Stomach (tissue), 9 donors: ENCODE data around the gene ERMAP. TPM values are rescaled to one million over a fixed set of nuclear protein-coding genes. Genes with fewer than 3 reads are reported as not detected.

Source experiments
- DNase-seq, 2 donors: peaks; one replicate each; pipeline versions ENCODE4 v3.0.0 to v3.0.0-alpha.2; 2013 to 2019
- H3K27ac ChIP-seq, 5 donors: fragments of 200-600 bp in 4 of 5; sonication (generic) in 4 of 5; one replicate each; pipeline ENCODE4 v1.5.1; 2013 to 2019; ENCODE audit warnings: mild to moderate bottlenecking in 1 of 5, moderate library complexity in 1 of 5
- H3K27me3 ChIP-seq, 3 donors: fragments of 200-600 bp; sonication (generic); one replicate each; pipeline ENCODE4 v1.5.1; 2017 to 2019; ENCODE audit warnings: mixed run types in 1 of 3
- H3K36me3 ChIP-seq, 4 donors: fragments of 200-600 bp; sonication (generic); 1 replicate in 3 of 4; 2 replicates in 1 of 4; pipeline ENCODE4 v1.5.1; 2016 to 2019
- H3K4me1 ChIP-seq, 4 donors: fragments of 200-600 bp; sonication (generic); one replicate each; pipeline ENCODE4 v1.5.1; 2016 to 2019
- H3K4me3 ChIP-seq, 4 donors: fragments of 200-600 bp; sonication (generic) in 3 of 4; one replicate each; pipeline ENCODE4 v1.5.1; 2016 to 2019; ENCODE audit warnings: mild to moderate bottlenecking in 1 of 4
- H3K9me3 ChIP-seq, 4 donors: fragments of 200-600 bp; sonication (generic); one replicate each; pipeline ENCODE4 v1.5.1; 2016 to 2019
- EP300 ChIP-seq: sonication (generic); formaldehyde crosslinking; IDR thresholded peaks from one replicate; pipeline ENCODE4 v1.6.1; 2017; ENCODE audit warnings: antibody characterized with exemption
- POLR2A ChIP-seq, 4 donors: fragments of 450-650 bp; IDR thresholded peaks; one replicate each; pipeline ENCODE4 v1.6.1; 2016; ENCODE audit warnings: antibody characterized with exemption in 4 of 4, control low read depth in 2 of 4, mild to moderate bottlenecking in 1 of 4, moderate library complexity in 1 of 4
- POLR2AphosphoS5 ChIP-seq, 3 donors: sonication (generic); formaldehyde crosslinking; IDR thresholded peaks; one replicate each; pipeline ENCODE4 v1.6.1; 2016; ENCODE audit warnings: antibody characterized with exemption in 3 of 3
- WGBS, 5 donors: extraction: QIAGEN DNeasy Blood & Tissue Kit in 3 of 5; methylation state at CpG; one replicate each; pipeline versions ENCODE4 v1.1.5 to v1.1.7; 2013 to 2018; 5-methylcytosine and 5-hydroxymethylcytosine counted together
- intact Hi-C: fragments of 100-400 bp; cut with DNase I; formaldehyde crosslinking; loops from one replicate; pipeline ENCODE4 v1.15.1; 2023; ENCODE audit warnings: low total_unique reads
- polyA plus RNA-seq, 3 donors: library from polyadenylated mRNA; stranded (reverse); fragments of 200-250 nt; gene quantifications; one replicate each; pipeline ENCODE4 v1.2.3, GENCODE V29; 2013
- total RNA-seq, 5 donors: library from RNA; depleted of rRNA; stranded (reverse); fragments of >200 nt; gene quantifications; one replicate each; pipeline versions ENCODE4 v1.1.0 to v1.2.3, GENCODE V29; 2014 to 2016
- TF ChIP-seq, protein P1 (sequence below), 7 experiments: fragments of 450-650 bp in 4 of 7; fragments of 200-600 bp in 3 of 7; sonication (generic) in 3 of 7; IDR thresholded peaks; one replicate each; pipeline ENCODE4 v1.5.1; 2016 to 2019; ENCODE audit warnings: antibody characterized with exemption in 7 of 7, control low read depth in 2 of 7, mild to moderate bottlenecking in 1 of 7
- donor health status: healthy with polysubstance abuse.
- donor health status: Bipolar disorder and iron deficiency.
- donor health status: healthy.

ERMAP gene
- total and polyA plus RNA-seq, 8 donors: 3.5 to 13.6 (median 4.9) TPM; not detected in 1

DNA sequence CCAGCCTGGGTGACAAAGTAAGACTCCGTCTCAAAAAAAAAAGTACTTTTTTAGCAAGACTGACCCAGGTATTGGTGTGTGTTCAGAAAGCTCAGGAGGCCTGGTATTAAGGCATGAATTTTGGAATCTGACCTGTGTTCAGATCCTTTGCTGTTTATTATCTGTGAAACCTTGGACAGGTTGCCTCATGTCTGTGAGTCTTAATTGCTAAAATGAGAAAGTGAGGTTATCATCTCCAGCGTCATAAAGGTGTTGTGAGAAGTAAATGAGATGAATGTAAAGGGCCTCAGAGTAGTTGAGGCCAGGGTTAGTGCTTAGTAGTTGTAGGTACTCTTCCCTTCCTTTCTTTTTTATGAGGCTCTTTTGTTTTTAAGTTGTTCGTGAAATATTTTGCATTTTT, 47.1 kb upstream of the ERMAP start:
- H3K27me3 ChIP-seq: no peaks in the 10 kb centered on the region
- DNase-seq: no peak
- peaks cover 3 to 18% (median 15%) of the 10 kb centered on the region in 4 donors for H3K36me3 ChIP-seq
- H3K4me1 ChIP-seq: peaks cover 12 to 50% (median 36%) of the 10 kb centered on the region in 4 donors
- no peaks in the 10 kb centered on the region for H3K9me3 ChIP-seq
- intact Hi-C loops: no loop called here
- no peak overlapping the region for H3K4me3 ChIP-seq
- no peak overlapping the region for H3K27ac ChIP-seq
- TF ChIP-seq EP300 (no peak), POLR2AphosphoS5 (IDR thresholded peaks at IDR 0.05) (no peak), POLR2A (IDR thresholded peaks at IDR 0.05) (no peak)
- TF ChIP-seq, protein P1, sequence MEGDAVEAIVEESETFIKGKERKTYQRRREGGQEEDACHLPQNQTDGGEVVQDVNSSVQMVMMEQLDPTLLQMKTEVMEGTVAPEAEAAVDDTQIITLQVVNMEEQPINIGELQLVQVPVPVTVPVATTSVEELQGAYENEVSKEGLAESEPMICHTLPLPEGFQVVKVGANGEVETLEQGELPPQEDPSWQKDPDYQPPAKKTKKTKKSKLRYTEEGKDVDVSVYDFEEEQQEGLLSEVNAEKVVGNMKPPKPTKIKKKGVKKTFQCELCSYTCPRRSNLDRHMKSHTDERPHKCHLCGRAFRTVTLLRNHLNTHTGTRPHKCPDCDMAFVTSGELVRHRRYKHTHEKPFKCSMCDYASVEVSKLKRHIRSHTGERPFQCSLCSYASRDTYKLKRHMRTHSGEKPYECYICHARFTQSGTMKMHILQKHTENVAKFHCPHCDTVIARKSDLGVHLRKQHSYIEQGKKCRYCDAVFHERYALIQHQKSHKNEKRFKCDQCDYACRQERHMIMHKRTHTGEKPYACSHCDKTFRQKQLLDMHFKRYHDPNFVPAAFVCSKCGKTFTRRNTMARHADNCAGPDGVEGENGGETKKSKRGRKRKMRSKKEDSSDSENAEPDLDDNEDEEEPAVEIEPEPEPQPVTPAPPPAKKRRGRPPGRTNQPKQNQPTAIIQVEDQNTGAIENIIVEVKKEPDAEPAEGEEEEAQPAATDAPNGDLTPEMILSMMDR (IDR thresholded peaks at IDR 0.05): no peak
- 87 to 97% (median 96%) methylated on average over 3 of the region's 3 CpGs for WGBS, 5 donors

DNA sequence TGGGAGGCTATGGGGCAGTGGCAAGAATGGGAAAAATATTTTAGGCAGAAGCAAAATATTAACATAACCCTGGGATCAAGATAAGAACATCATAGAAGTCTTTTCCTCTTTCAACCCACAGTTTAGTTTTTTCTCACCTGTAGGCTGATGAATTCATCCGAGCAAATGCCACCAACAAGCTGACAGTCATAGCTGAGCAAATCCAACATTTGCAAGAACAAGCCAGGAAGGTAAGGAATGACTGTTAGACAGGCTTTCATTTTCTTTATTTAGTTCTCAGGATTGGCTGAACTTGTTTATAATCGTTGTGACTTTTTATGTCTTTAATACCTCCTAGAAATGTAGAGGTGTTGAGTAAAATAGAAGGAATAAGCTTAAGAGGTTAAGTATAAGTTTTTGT, 43.5 kb upstream of the ERMAP start:
- no peak overlapping the region for H3K27ac ChIP-seq
- no peaks in the 10 kb centered on the region for H3K9me3 ChIP-seq
- WGBS, 5 donors: 45 to 64% (median 49%) methylated on average over 2 of the region's 2 CpGs
- peaks cover 0 to 25% (median 15%) of the 10 kb centered on the region in 4 donors for H3K4me1 ChIP-seq
- no peaks in the 10 kb centered on the region for H3K27me3 ChIP-seq
- intact Hi-C loops: no loop called here
- no peak for DNase-seq
- no peak overlapping the region for H3K4me3 ChIP-seq
- TF ChIP-seq EP300: no peak
- no peak for TF ChIP-seq POLR2AphosphoS5 (IDR thresholded peaks at IDR 0.05)
- TF ChIP-seq POLR2A (IDR thresholded peaks at IDR 0.05): no peak
- TF ChIP-seq, protein P1 (IDR thresholded peaks at IDR 0.05): no peak
- H3K36me3 ChIP-seq: peaks cover 21 to 54% (median 52%) of the 10 kb centered on the region in 4 donors

DNA sequence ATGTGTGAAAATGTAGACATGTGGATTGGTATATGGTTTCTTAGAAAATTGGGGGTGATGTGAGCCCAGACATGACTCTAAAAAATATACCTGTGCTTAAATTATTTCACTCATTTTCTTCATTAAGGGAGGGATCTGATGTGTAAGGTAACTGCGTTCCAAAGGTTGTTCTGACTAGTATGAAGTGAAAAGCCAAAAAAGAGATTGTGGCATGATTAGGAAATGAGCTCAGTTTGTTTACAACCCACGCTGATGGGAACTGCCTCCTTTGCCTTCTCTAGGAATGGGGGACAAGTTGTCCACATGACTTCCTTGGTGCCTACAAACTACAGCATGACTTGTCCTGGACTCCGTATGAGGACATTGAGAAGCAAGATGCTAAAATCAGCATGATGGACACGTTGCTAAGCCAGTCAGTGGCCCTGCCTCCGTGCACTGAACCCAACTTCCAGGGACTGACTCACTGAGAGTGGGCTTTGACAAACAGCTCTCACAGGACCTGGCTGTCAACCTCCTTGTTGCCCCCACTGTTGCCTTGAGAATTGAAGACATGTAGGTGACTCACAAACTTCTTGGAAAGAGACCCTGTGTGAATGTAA, 41.9 kb upstream of the ERMAP start:
- no peak overlapping the region for H3K27ac ChIP-seq
- TF ChIP-seq POLR2AphosphoS5 (IDR thresholded peaks at IDR 0.05): no peak
- TF ChIP-seq, protein P1 (IDR thresholded peaks at IDR 0.05): no peak
- no peak for TF ChIP-seq EP300
- no peak for TF ChIP-seq POLR2A (IDR thresholded peaks at IDR 0.05)
- H3K36me3 ChIP-seq: peaks cover 21 to 70% (median 63%) of the 10 kb centered on the region in 4 donors
- intact Hi-C loops: no loop called here
- no peaks in the 10 kb centered on the region for H3K27me3 ChIP-seq
- H3K9me3 ChIP-seq: no peaks in the 10 kb centered on the region
- no peak overlapping the region for H3K4me3 ChIP-seq
- peaks cover 0 to 9% (median 2%) of the 10 kb centered on the region in 4 donors for H3K4me1 ChIP-seq
- no peak for DNase-seq
- WGBS, 5 donors: 81 to 93% (median 91%) methylated on average over 5 of the region's 5 CpGs

DNA sequence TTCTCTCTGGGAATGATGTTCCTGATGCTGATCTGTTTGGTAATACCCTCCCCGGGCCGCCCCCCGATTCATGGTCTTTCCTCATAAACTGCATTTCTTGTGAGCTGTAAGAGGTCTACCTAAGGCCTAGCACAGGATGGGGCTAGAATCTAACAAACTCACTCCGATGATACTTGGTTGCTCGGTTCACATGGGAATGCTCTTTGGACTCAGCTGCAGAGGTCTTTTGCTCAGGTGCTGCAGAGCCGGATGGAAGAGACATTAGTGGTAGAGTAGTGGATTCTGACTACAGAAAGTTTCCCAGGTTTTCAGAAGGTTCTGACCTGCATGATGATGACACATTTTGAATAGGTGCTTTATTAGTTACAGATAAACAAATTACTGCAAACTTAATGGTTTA, 40.4 kb upstream of the ERMAP start:
- TF ChIP-seq, protein P1 (IDR thresholded peaks at IDR 0.05): no peak
- TF ChIP-seq POLR2A (IDR thresholded peaks at IDR 0.05) (no peak), POLR2AphosphoS5 (IDR thresholded peaks at IDR 0.05) (no peak), EP300 (no peak)
- intact Hi-C loops: no loop called here
- H3K27ac ChIP-seq: no peak overlapping the region
- H3K4me1 ChIP-seq: peaks cover 0 to 4% (median 0%) of the 10 kb centered on the region in 4 donors
- H3K4me3 ChIP-seq: no peak overlapping the region
- H3K36me3 ChIP-seq: peaks cover 21 to 84% (median 77%) of the 10 kb centered on the region in 4 donors
- H3K9me3 ChIP-seq: no peaks in the 10 kb centered on the region
- no peak for DNase-seq
- no peaks in the 10 kb centered on the region for H3K27me3 ChIP-seq
- 91 to 99% (median 97%) methylated on average over 6 of the region's 6 CpGs for WGBS, 5 donors
